GOT3 (cell line): Measurements from ENCODE around the gene B4GALNT4.
"Not testable (repeated sequence)": the region's sequence is repeated elsewhere in the genome, so short reads cannot be mapped to it uniquely, and the experiment has no call there.

Experiments used
- DNase-seq: peaks from one replicate; lab custom pipeline; 2025; ENCODE audit warnings: mixed read lengths; lab: John Stamatoyannopoulos, UW

Gene B4GALNT4

DNA sequence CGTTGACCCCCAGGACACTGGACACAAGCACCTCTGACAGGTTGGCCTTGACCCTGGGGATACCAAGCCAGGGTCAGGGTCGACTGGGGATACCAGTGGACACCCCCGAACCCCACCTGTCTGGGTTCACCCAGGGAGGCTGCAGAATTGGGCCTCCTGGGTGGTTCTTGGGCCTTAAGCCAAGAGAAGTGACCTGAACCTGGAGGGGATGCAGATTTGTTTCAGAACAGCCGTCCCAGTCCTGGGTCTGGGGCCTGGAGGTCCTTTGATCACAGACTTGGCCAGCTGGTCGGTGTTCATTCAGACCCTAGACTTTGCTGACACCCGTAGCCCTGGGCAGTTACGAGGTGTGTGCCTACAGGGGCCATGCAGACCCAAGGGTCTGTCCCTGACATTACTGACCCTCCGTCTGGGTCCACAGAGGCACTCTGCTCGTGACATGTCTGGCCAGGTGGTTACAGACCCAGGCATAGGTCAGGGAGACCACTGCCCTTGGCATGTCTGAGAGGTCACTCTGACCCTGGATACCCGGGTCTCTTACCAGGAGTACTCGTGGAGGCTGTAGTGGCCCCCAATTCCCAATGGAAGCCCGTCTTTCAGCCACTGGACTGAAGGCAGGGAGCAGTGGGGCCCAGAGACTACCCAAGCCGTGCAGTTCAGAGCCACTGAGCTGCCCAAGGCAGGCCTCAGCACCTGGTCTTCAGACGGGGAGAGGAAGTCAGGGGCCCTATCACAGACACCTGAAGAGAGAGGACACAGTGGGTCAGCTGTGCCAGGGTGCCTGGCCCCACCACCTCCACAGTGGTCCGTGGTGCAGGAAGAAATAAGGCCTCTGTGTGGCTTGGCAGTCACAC lies 39.1 kb downstream of the B4GALNT4 start:
- no peak for DNase-seq

DNA sequence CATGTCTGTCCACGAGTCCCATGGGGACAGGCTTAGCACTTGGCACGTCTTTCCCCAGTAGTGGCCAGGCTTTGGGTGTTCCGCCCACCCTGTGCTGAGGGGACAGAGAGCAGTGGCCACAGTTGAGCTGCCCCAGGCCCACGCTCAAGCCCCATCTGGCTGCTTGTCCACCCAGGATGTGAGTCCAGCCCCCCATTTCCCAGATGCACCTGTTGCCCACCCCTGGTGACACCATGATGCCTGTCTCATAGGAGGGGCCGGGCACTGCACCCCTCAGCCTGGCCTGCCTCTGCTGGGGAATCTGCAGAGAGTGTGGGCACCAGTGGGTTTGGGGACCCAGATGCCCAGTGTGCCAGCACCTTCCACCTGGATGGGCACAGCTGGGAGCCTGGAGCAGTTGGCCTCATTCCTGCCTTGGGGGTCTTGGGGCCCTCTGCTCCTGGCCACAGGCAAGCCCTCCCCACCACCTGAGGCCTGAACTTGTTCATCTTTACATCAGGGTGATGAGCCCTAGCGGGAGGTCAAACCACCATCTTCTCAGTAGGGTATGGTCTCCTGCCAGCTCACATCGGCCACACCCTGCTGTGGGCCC lies 39.8 kb downstream of the B4GALNT4 start:
- DNase-seq: no peak

DNA sequence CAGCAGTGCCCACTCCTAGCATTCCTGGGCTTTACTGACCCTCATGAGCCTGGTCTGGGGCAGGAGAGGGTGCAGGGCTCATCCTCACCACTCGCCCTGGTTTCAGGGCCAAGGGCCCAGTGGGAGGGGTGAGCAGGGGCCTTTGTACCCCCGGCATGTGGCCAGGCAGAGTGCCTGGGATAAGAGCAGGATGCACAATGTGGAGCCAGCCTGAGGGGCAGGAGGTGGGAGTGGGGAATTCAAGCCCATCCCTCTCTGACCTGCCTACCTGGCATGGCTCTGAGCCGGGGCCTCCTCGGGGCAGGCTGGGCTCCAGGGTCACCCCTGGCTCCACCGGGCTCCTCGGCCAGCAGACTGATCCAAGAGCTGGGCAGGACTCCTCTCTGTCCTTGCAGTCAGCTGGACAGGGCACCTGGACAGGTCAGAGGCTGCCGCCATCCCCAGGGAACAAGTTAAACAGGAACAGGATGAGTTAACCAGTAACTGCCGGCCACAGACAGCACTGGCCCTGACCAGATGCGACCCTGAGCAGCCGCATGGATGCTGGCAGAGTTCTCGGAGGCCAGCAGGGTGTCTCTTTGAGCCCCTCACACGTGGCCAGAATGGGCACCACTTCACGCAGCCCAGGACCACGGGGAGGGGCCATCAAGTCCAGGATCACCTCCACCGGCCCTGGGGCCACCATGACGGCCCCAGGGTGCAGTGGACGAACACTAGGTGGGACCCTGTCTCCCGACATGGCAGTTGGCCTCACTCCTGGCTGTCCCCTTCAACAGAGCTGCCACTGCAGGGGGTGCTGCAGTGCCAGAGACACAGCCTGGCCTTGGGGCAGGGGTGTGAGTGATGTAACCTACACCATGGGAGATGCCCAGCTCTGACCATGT lies 40.5 kb downstream of the B4GALNT4 start:
- no peak for DNase-seq

DNA sequence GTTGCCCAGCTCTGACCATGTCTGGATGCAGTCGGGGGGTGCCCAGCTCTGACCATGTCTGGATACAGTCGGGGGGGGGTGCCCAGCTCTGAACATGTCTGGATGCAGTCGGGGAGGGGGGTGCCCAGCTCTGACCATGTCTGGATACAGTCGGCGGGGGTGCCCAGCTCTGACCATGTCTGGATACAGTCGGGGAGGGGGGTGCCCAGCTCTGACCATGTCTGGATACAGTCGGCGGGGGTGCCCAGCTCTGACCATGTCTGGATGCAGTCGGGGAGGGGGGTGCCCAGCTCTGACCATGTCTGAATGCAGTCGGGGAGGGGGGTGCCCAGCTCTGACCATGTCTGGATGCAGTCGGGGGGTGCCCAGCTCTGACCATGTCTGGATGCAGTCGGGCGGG lies 41.4 kb downstream of the B4GALNT4 start:
- DNase-seq: not testable (repeated sequence)

DNA sequence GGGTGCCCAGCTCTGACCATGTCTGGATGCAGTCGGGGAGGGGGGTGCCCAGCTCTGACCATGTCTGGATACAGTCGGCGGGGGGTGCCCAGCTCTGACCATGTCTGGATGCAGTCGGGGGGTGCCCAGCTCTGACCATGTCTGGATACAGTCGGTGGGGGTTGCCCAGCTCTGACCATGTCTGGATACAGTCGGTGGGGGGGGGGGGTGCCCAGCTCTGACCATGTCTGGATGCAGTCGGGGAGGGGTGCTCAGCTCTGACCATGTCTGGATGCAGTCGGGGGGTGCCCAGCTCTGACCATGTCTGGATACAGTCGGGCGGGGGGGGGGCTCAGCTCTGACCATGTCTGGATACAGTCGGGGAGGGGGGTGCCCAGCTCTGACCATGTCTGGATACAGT lies 42.2 kb downstream of the B4GALNT4 start:
- not testable (repeated sequence) for DNase-seq

DNA sequence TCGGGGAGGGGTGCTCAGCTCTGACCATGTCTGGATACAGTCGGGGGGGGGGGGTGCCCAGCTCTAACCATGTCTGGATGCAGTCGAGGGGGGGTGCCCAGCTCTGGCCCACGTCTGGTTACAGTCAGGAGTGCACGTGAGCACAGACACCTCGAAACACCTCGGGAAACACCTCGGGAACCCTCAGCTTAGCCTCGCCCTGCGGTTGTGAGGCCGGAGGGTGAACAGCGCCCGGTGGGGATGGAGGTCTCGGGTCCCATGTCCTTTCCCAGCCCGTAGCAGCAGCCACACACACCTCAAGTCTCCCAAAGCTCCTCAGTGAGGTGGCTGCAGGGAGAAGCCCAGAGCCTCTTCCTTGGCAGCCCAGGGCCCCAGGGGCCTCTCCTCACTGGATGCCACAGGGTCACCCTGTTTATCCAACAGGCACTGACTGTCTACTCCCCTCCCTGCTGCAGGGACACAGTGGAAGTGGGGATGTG lies 43.4 kb downstream of the B4GALNT4 start:
- DNase-seq: no peak

DNA sequence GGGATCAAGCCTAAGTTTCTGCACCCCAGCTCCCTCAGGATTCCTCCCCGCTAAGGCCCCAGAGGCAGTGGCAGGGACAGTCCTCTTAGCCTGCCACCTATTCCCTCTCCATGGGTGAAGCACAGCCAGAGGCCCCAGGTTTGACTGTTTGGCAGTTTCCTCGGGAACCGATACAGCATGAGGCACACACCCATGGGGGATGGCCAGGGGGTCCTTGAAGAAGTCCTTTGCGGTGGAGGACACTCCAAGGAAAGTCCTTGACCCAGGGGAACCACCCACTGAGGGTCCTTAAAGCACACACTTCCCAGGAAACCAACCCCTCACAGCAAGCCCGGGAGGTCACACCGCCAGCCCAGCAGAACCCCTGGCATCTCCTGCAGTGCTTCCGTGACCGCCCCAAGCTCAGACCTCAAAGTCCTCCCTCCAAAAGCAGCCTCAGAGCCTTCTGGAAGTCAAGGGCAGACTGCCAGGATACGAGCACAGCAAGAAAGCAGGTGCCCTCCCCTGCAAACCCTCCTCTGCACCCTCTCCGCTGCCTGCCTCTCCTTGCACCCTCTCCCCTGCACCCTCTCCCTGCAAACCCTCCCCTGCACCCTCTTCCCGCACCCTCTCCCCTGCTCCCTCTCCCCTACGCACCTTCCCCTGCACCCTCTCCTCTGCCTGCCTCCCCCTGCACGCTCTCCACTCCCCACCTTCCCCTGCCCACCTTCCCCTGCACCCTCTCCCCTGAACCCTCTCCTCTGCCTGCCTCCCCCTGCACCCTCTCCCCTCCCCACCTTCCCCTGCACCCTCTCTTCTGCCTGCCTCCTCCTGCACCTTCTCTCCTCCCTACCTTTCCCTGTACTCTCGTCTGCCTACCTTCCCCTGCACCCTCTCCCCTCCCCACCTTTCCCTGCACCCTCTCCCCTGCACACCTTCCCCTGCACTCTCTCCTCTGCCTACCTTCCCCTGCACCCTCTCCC lies 44.1 kb downstream of the B4GALNT4 start:
- no peak for DNase-seq

DNA sequence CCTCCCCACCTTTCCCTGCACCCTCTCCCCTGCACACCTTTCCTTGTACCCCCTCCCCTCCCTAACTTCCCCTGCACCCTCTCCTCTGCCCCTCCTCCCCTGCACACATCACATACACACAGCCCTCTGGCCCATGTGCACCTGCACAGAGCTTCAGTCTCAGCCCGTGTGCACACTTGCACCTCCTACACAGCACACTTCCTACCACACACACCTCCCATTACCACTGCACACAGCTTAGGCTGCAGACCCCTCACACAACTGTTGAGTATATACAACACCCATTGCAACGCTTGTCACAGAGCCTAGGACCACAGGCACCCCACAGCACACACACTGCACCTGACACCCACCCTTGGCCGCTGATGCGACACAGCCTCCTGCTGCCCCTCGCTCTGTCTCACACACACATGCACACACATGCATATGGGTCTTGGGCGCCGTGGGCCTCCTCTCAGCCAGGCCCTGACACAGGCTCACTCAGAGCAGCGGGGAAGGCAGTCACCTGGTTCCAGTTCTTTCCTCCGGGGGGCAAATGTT lies 45.1 kb downstream of the B4GALNT4 start:
- no peak for DNase-seq

DNA sequence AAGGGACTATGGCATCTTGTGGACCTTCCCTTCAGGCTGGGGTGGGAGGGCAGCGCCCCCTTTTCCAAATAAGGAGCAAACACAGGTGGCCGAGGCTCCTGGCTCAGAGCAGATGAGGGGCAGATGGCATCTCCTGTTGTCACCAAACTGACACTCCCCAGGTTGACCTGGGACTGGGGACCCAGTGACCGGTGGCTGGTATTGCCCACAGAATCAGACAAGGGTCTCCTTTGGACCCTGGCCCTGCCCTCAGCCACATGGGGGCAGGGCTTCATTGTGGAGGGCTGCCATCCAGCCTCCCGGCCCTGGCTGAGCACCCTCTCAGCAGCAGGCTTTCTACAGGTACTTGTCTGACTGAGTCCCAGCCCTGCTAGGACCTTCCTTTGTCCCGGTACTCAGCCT lies 46.3 kb downstream of the B4GALNT4 start:
- no peak for DNase-seq

DNA sequence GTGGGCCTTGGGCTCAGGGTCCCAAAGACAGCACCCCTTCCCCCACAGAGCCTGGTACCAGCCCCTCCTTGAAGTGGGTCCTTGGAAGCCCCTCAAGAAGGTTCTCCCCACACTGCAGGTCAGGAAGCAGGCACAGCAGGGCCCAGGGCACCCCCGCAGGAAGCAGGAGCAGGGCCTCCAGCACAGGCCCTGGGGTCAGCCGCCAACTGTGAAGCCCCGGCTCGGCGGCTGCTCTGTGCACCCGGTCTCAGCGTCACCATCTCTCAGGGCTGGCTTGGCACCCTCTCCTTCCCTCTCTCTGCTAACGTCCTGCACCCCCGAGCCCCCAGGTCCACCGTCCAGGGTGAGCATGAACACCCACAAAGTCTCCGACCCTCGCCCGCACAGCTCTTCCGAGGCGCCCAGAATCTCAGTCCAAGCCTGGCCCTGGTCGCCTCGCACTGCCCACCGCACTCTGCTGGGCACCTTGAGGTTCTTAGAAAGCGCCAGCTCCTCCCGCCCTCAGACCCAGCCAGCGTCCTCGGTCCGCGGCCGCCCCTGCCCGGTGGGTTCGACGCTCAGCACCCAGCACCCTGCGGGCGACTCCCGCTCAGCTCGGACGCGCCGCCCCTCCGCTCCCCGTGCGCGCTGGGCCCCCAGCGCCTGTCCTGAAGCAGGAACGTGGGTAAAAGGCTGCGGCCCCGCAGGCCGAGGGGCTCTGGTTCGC lies 46.9 kb downstream of the B4GALNT4 start:
- no peak for DNase-seq

DNA sequence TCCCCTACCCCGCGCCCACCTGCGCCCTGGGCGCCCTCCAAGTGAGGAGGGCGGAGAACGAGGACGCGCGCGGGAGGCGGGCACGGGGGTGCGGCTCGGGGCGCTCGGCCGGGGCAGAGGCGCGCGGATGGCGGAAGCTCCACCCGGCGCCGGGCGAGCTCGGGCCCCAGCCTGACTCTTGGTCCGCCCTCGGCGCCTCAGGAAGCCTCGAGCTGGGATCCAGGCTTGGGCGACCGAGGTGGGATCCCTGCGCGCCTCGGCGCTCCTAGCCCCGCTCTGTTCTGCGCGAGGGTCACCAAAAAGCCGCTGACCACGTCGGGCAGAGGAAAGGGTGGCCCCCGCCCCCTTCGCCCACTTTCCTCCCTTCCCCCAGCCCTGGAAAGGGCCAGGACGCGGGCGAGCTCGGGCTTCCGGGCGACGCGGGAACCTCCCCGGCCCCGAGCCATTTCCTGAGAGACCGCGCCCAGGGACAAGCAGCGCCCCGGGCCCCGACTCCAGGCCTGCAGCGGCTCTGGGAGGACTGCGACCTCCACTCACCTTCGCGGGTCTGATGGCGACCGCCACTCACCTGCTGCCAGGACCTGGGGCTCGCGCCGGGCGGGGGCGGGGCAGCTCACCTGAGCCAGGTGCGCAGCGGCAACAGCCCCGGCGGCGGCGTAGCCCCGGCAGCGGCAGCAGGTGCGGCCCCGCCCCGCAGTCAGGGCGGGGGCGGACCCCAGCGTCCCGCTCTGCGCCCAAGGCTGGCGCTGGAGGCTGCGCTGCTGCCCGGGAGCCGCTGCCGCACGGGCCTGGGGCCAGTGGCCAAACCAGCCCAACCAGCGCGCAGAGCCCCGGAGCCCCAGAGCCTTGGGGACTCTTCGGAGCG lies 47.7 kb downstream of the B4GALNT4 start:
- no peak for DNase-seq

DNA sequence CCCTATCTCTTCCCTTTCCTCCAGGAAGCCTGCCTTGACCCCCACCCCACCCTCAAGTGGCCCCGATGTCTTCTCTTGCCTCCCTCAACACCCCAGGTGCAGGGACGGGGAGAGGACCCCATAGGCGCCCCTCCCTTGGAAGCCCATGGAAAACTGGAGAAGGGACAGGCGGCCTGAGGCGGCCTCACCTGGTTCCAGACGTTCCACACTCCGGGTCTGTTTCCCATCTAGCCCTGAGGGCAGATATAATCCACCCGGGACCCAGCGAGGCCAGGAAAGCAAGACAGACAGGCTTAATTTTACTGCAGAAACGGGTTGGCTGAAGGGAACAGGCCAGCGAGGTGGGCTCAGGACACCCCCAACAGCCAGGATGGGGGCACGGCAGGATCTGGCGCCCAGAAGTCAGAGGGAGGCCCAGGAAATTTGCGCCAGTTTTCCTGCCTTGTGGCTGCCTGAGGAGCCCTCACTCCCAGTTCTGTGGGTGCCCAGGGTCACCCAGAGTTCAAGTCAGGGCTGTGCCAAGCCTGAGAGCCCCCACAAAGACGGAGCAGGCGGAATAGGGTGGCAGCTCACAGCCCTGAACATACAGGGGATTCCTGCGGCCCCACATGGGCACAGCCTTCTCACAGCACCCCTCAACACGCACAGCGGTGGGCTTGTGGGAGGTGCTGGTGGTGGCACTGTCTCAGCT lies 48.5 kb downstream of the B4GALNT4 start:
- no peak for DNase-seq

DNA sequence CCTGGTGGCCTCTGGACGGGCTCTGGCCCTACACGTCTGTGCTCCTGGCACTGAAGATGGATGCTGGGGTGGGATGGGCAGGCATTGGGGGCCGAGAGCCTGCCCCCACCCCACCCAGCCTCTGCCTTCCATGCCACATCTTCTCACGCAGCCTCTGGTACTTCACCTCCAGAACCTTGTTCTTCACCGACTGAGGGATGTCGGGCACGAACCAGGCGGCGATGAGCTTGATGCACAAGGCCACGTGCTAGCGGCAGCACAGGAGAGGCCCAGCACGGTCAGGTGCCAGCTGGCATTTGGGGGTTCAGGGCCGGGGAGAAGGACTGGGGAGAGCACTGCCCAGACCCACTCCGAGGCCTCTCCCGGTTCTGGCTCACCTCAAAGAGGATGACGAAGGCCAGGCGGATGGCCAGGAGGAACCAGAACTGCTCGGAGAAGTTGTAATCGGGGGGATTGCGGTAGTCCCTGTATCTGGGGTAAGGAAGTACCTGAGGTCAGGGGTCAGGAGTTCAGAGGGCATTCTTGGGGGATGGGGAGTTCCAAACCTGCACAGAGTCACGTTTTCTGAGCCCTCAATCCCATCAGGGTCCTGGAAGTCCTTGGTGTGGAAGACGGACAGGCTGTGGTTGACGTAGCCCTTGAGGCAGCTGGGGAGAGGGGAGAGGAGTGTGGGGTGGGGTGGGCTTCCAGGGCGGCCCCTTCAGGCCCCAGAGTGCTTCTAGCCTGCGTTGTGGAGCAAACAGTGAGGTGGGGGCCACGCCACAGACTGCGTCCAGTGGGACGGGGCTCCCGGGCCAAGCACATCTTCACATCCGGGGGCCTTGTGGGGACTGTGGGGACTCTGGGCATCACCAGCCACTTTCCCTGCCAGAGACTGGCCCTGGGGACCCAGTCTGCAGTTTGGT lies 49.3 kb downstream of the B4GALNT4 start:
- no peak for DNase-seq

DNA sequence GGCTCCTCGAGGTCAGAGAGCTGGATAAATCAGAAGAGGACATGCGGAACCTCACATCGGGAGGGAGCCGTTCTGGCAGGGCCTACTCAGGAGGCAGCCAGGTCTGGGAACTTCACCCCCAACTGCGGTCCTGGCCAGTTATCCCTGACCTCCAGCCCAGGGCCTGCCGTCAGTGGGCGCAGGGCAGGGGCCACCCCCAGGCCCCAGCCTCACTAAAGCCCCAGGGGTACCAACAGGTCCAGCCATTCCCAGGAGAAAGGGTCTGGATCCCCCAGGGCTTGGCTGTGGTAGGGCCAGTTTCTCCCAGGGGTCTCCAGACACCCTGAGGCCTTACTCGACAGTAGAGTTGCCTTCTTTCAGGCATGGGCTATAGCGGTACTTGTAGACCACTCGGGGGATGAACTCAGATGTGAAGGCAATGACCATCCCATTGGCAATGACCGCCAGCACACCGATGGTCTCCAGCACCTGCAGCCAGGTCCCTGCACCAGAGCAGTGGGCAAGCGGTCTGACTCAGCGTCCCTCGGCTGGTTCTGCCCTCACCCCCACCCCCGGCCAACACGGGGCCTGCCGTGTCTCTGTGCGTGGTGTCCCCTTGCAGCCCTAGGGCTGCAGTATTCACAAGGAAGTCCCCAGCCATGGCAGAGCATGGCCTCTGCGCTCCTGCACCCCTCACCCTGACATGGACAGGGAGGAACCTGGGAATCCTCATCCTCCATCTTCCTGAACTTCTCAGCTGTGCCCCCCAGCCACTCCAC lies 50.1 kb downstream of the B4GALNT4 start:
- DNase-seq: no peak

DNA sequence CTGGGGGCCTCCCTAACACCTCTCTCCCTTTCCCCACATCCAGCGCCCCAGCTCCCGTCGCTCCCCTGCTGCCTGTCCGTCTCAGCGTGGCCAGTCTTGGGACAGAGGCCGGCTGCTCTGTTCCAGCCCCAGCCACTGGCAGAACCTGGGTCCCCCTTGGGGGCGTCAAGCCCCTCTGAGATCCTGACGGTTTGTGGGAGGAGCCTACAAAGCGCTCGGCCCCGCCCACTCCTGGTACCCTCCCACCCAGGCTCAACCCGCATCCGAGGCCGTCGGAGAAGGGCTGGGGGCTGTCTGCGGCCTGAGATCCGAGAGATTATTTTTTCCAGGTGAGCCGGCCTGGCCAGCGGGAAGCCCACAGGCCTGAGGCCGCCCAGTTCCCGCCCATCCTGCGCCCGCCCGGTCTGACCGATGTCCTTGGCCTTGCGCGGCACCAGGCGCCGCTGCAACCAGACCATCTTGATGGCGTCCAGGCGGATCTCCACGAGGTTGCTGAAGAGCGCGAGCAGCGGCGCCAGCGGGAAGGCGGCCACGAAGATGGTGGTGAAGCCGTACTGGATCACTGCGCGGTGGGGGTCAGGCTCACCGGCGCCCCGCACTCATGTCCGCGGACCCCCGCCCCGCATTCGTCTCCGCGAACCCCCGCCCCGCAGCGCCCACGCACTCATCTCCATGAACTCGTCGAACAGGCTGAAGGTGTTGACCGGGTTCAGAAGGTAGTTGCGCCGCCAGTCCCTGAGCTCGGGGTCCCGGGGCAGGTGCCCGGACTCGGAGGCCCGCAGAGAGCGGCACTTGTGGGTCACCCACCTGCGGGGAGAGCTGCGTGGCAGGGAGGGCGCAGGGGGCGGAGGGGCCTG lies 51.0 kb downstream of the B4GALNT4 start:
- DNase-seq: no peak

DNA sequence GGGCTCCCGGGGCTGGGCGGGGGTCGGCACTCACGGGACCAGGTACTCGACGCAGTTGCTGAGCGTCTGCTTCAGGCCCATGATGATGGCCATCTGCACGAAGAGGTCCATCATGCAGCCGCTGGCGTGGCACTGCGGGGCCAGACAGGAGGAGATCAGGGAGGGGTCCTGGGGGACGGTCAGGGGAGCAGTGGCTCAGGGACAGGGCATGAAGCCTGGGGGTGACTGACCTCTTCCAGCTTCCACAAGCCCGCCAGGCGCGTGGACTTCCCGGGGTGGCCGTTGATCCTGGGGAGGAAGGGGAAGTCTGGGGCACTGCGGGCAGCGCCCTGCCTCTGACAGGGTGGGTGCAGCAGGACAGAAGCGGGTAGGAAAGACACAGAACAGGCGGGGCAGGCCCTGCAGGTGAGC lies 51.6 kb downstream of the B4GALNT4 start:
- DNase-seq: no peak
